A673 (cell line): ENCODE measurements around the gene DPF3.

Experiments used
- CTCF ChIP-seq: fragments of 300-800, 200-600 bp; sonication (generic); conservative IDR thresholded peaks from 2 replicates; pipeline ENCODE4 v1.5.1; 2017; ENCODE audit warnings: low read depth, mild to moderate bottlenecking, antibody characterized with exemption, low read length, moderate library complexity, mixed read lengths
- EZH2 ChIP-seq: fragments of 200-600 bp; sonication (generic); IDR thresholded peaks from 2 replicates; pipeline ENCODE4 v1.6.1; 2017; ENCODE audit warnings: borderline replicate concordance, low read depth, mild to moderate bottlenecking, mixed read lengths, antibody characterized with exemption, low read length; ENCODE audit not compliant: poor library complexity, severe bottlenecking

GRCh38 chr14:72826039-72826438, 67.9 kb downstream of the DPF3 start:
- TF ChIP-seq EZH2 (no peak), CTCF (no peak)
